A549 (cell line): Measurements from ENCODE around the gene TMED4. TPM values are rescaled to one million over a fixed set of nuclear protein-coding genes. Genes with fewer than 3 reads are reported as not detected.
"Not testable (repeated sequence)": the region's sequence is repeated elsewhere in the genome, so short reads cannot be mapped to it uniquely, and the experiment has no call there.

Experiments
- ATAC-seq, 2 experiments: fragments of 200-7000 bp in 1 of 2; fragments of >200 bp in 1 of 2; cut with Nextera tagmentation in 1 of 2; cut with Tn5 transposase in 1 of 2; 3 replicates each; pipeline versions ENCODE4 v1.8.0 to v1.9.1; 2018 to 2020; ENCODE audit warnings: mild to moderate bottlenecking in 1 of 2, moderate library complexity in 1 of 2
- CTCF ChIA-PET: fragments of 300-600 bp; sonication (Branson Sonifier 250); formaldehyde crosslinking; extraction: SDS; loops from one replicate; lab custom pipeline; 2021; ENCODE audit warnings: antibody characterized with exemption, inconsistent platforms; lab: Yijun Ruan, JAX
- POLR2A ChIA-PET: fragments of 350-600 bp; formaldehyde crosslinking; extraction: SDS; loops from one replicate; lab custom pipeline; 2021; ENCODE audit warnings: antibody characterized with exemption, inconsistent platforms; lab: Yijun Ruan, JAX
- DNase-seq, 2 experiments: peaks; one replicate each; pipeline versions ENCODE4 v3.0.0 to v3.0.0-alpha.2; 2011 to 2016; ENCODE audit warnings: low read depth in 1 of 2, low spot score in 1 of 2
- FAIRE-seq: peaks from 2 replicates; lab custom pipeline; 2011; peaks lifted over from hg19 to GRCh38; lab: Jason Lieb, UNC
- H3K27ac ChIP-seq, 2 experiments: fragments of >200 bp; sonication (Bioruptor Twin); formaldehyde crosslinking; 3 replicates each; pipeline ENCODE4 v1.5.1; 2016 to 2017
- H3K4me1 ChIP-seq: fragments of >200 bp; sonication (Bioruptor Twin); formaldehyde crosslinking; 3 replicates; pipeline ENCODE4 v1.6.1; 2016
- H3K4me2 ChIP-seq: fragments of >200 bp; sonication (Bioruptor Twin); formaldehyde crosslinking; 3 replicates; pipeline ENCODE4 v1.6.1; 2016
- H3K4me3 ChIP-seq: fragments of >200 bp; sonication (Bioruptor Twin); formaldehyde crosslinking; 3 replicates; pipeline ENCODE4 v1.5.1; 2016
- H3K9me3 ChIP-seq: fragments of >200 bp; sonication (Bioruptor Twin); formaldehyde crosslinking; 3 replicates; pipeline ENCODE4 v1.6.1; 2016
- EHF ChIP-seq: fragments of 250-450 bp; sonication (Bioruptor Pico); IDR thresholded peaks from 2 replicates; pipeline ENCODE4 v1.5.0; 2020; ENCODE audit warnings: mild to moderate bottlenecking
- EHMT2 ChIP-seq: fragments of 200-600 bp; sonication (generic); IDR thresholded peaks from 2 replicates; pipeline ENCODE4 v1.6.1; 2016; ENCODE audit warnings: antibody characterized with exemption, low read depth, mild to moderate bottlenecking, moderate library complexity
- ELK1 ChIP-seq: fragments of 150-350 bp; IDR thresholded peaks from 2 replicates; pipeline ENCODE4 v1.6.1; 2014; ENCODE audit warnings: low read depth, mild to moderate bottlenecking, low read length
- GATA3 ChIP-seq: IDR thresholded peaks from 2 replicates; pipeline ENCODE4 v1.6.1; 2012; ENCODE audit warnings: borderline replicate concordance
- HES2 ChIP-seq: fragments of >200 bp; sonication (Bioruptor Twin); formaldehyde crosslinking; IDR thresholded peaks from 2 replicates; pipeline ENCODE4 v1.6.1; 2016
- HMGXB4 ChIP-seq: fragments of 250-450 bp; sonication (Bioruptor Pico); IDR thresholded peaks from 2 replicates; pipeline ENCODE4 v1.5.0; 2021; ENCODE audit warnings: mild to moderate bottlenecking, moderate library complexity, borderline replicate concordance
- JUN ChIP-seq, 2 experiments: fragments of >200 bp; sonication (Bioruptor Twin); formaldehyde crosslinking; IDR thresholded peaks; 2 replicates in 1 of 2; 3 replicates in 1 of 2; pipeline ENCODE4 v1.6.1; 2016 to 2017
- JUNB ChIP-seq: fragments of >200 bp; sonication (Bioruptor Twin); formaldehyde crosslinking; IDR thresholded peaks from 2 replicates; pipeline ENCODE4 v1.6.1; 2016
- MAFK ChIP-seq: fragments of 450-650 bp; IDR thresholded peaks from 2 replicates; pipeline ENCODE4 v1.6.1; 2014; ENCODE audit not compliant: partially characterized antibody
- MAZ ChIP-seq: fragments of 150-350 bp; IDR thresholded peaks from 2 replicates; pipeline ENCODE4 v1.6.1; 2014; ENCODE audit warnings: antibody characterized with exemption, low read depth, low read length, borderline replicate concordance
- MYC ChIP-seq: IDR thresholded peaks from 2 replicates; pipeline ENCODE4 v1.6.1; 2012; ENCODE audit warnings: mild to moderate bottlenecking, inconsistent platforms, low read length, improper control_type of control experiment, borderline replicate concordance
- NFE2L2 ChIP-seq: fragments of 150-350 bp; conservative IDR thresholded peaks from 2 replicates; pipeline ENCODE4 v1.6.1; 2014; ENCODE audit warnings: low read length
- PHF8 ChIP-seq: fragments of 200-600 bp; sonication (generic); IDR thresholded peaks from 2 replicates; pipeline ENCODE4 v1.6.1; 2016; ENCODE audit warnings: low read depth, mild to moderate bottlenecking, antibody characterized with exemption, moderate library complexity, borderline replicate concordance
- POLR2A ChIP-seq: IDR thresholded peaks from 2 replicates; pipeline ENCODE4 v1.6.1; 2012; ENCODE audit warnings: mild to moderate bottlenecking, low read length
- RARB ChIP-seq: fragments of 250-450 bp; sonication (Bioruptor Pico); IDR thresholded peaks from 2 replicates; pipeline ENCODE4 v1.8.0; 2021; ENCODE audit warnings: mild to moderate bottlenecking, moderate library complexity
- RFX5 ChIP-seq: fragments of 450-650 bp; IDR thresholded peaks from 2 replicates; pipeline ENCODE4 v1.7.1; 2014; ENCODE audit warnings: antibody characterized with exemption, mild to moderate bottlenecking, moderate library complexity
- SMC3 ChIP-seq: fragments of >200 bp; sonication (Bioruptor Twin); formaldehyde crosslinking; IDR thresholded peaks from 3 replicates; pipeline ENCODE4 v1.6.1; 2018; ENCODE audit warnings: inconsistent platforms
- SREBF2 ChIP-seq: fragments of 450-650 bp; IDR thresholded peaks from 2 replicates; pipeline ENCODE4 v1.6.1; 2014; ENCODE audit warnings: mild to moderate bottlenecking, moderate library complexity
- TFCP2L1 ChIP-seq: fragments of 250-450 bp; sonication (Bioruptor Pico); IDR thresholded peaks from 2 replicates; pipeline ENCODE4 v1.5.0; 2021; ENCODE audit warnings: mild to moderate bottlenecking
- USF2 ChIP-seq: fragments of 450-650 bp; IDR thresholded peaks from 2 replicates; pipeline ENCODE4 v1.6.1; 2014; ENCODE audit warnings: antibody characterized with exemption
- ZFP36 ChIP-seq: fragments of 450-650 bp; IDR thresholded peaks from 2 replicates; pipeline ENCODE4 v1.6.1; 2014; ENCODE audit warnings: borderline replicate concordance; ENCODE audit not compliant: partially characterized antibody
- WGBS: methylation state at CpG from one replicate; pipeline ENCODE4 v1.1.6; 2017; ENCODE audit errors: missing lambda C conversion rate; 5-methylcytosine and 5-hydroxymethylcytosine counted together
- polyA plus RNA-seq, 4 experiments: library from polyadenylated mRNA; depleted of rRNA in 3 of 4; stranded (reverse); fragments of >200 nt; fragmentation: RNase III in 1 of 4; extraction: RNeasy Plus Mini Kit Qiagen cat#74134 plus additional on column Dnase treatment in 1 of 4; gene quantifications; 2 replicates in 3 of 4; 3 replicates in 1 of 4; pipeline ENCODE4 v1.2.3, GENCODE V29; 2011 to 2017

TMED4 gene
- polyA plus RNA-seq, 2 of the 4 experiments (the other 2 are of a cell fraction): 55.1 to 68.3 TPM

- no peak for FAIRE-seq
- 100% methylated on average over 2 of the region's 2 CpGs for WGBS
- H3K27ac ChIP-seq: no peak overlapping the region
- H3K9me3 ChIP-seq: no peaks in the 10 kb centered on the region
- ATAC-seq: no peak
- CTCF ChIA-PET: interaction anchor here (0.8 to 4.8 kb wide), 30 partner anchors 9 to 571 kb away, joined by 3 to 55 read pairs (median 5); partner anchors contain the start of genes DDX56, NPC1L1, NUDCD3 and TMED4
- TF ChIP-seq EHMT2: no peak
- TF ChIP-seq HES2: no peak
- TF ChIP-seq RFX5: no peak
- no peak for TF ChIP-seq PHF8
- TF ChIP-seq SREBF2: no peak
- no peak for TF ChIP-seq RARB (CRISPR knock-in tag)
- no peak for TF ChIP-seq SMC3
- no peak for TF ChIP-seq POLR2A
- TF ChIP-seq JUN (IDR thresholded peaks at IDR 0.05): no peak
- TF ChIP-seq USF2: no peak
- peaks cover 25% of the 10 kb centered on the region for H3K4me1 ChIP-seq
- no peak for DNase-seq
- no peak overlapping the region for H3K4me3 ChIP-seq
- no peak overlapping the region for H3K4me2 ChIP-seq
- POLR2A ChIA-PET: interaction anchor here (0.8 to 2.7 kb wide), 3 partner anchors 9 to 74 kb away, joined by 3 to 37 read pairs (median 8); partner anchors contain the start of genes DDX56 and NUDCD3
Observed at GRCh38 chr7:44564606-44565005, 17.4 kb downstream of the TMED4 start.

- 96% methylated on average over 3 of the region's 3 CpGs for WGBS
- ChIA-PET CTCF (interaction anchor here (3.8 to 4.8 kb wide), 2 partner anchors 14 to 20 kb away, joined by 20 to 30 read pairs; partner anchors contain the start of gene NPC1L1), POLR2A (interaction anchor here (1.5 kb wide), 1 partner anchor 73 kb away, joined by 3 read pairs; the partner anchor contains the start of gene NUDCD3)
- no peak for DNase-seq
- H3K27ac ChIP-seq: peak overlapping the region; percentile 42 to 85; a peak in 4 of 6 replicates
- FAIRE-seq: no peak
- no peak overlapping the region; the same call in 2 of the 3 replicates for H3K4me2 ChIP-seq
- no peaks in the 10 kb centered on the region for H3K9me3 ChIP-seq
- ATAC-seq: peak in 1 of 2 experiments; percentile 2; a peak in 1 of 6 replicates
- peaks cover 25% of the 10 kb centered on the region for H3K4me1 ChIP-seq
- no peak for TF ChIP-seq MYC
- TF ChIP-seq JUN (IDR thresholded peaks at IDR 0.05): peak in 1 of 2 experiments; percentile 27; a peak in 1 of 5 replicates
- 0 out of 2 replicates have a peak, but pooled peaks have one; percentile 12 for TF ChIP-seq TFCP2L1 (CRISPR knock-in tag)
- H3K4me3 ChIP-seq: no peak overlapping the region
Observed at GRCh38 chr7:44563171-44563679, 18.8 kb downstream of the TMED4 start.

- ATAC-seq, H3K9me3 ChIP-seq, H3K4me3 ChIP-seq, DNase-seq, FAIRE-seq: not testable (repeated sequence)
- peaks cover 25% of the 10 kb centered on the region for H3K4me1 ChIP-seq
- H3K4me2 ChIP-seq: peak overlapping the region; percentile 54
- peak overlapping the region; percentile 66 to 85 for H3K27ac ChIP-seq
- ChIA-PET POLR2A (interaction anchor here (1.5 kb wide), 1 partner anchor 72 kb away, joined by 3 read pairs; the partner anchor contains the start of gene NUDCD3), CTCF (interaction anchor here (0.6 to 1.0 kb wide), 2 partner anchors 321 to 433 kb away, joined by 3 read pairs; no protein-coding TSS in a partner anchor)
- WGBS: 64% methylated on average over 8 of the region's 8 CpGs
Observed at GRCh38 chr7:44562622-44562962, 19.4 kb downstream of the TMED4 start.

- POLR2A ChIA-PET: interaction anchor here (1.5 kb wide), 1 partner anchor 71 kb away, joined by 3 read pairs; the partner anchor contains the start of gene NUDCD3
- H3K9me3 ChIP-seq: no peaks in the 10 kb centered on the region
- DNase-seq (peak; percentile 69 to 81), FAIRE-seq (no peak), ATAC-seq (peak; percentile 58 to 74)
- 39% methylated on average over 7 of the region's 7 CpGs for WGBS
- H3K4me2 ChIP-seq: peak overlapping the region; percentile 54
- peaks cover 25% of the 10 kb centered on the region for H3K4me1 ChIP-seq
- CTCF ChIA-PET: interaction anchor here (0.6 to 1.0 kb wide), 2 partner anchors 320 to 433 kb away, joined by 3 read pairs; no protein-coding TSS in a partner anchor
- no peak overlapping the region for H3K4me3 ChIP-seq
- H3K27ac ChIP-seq: peak overlapping the region; percentile 66 to 85
- TF ChIP-seq USF2 (no peak), EHF (no peak), ELK1 (no peak), NFE2L2 (peak; percentile 31; the same call in 1 of the 2 replicates), HMGXB4 (CRISPR knock-in tag) (no peak), RARB (CRISPR knock-in tag) (no peak), MAZ (no peak), JUNB (no peak), MYC (no peak), MAFK (peak; percentile 80), ZFP36 (no peak), GATA3 (no peak)
Observed at GRCh38 chr7:44561962-44562621, 19.9 kb downstream of the TMED4 start.
